GM18499 (cell line): ENCODE results near the gene GSDMA.

Experiments
- ATAC-seq: cut with Tn5 transposase; IDR thresholded peaks from one replicate; pipeline ENCODE4 v1.9.1; 2021; ENCODE audit warnings: moderate number of reproducible peaks; ENCODE audit not compliant: insufficient read depth, unreplicated experiment

GSDMA gene

GRCh38 chr17:39954876-39955275 is 7.9 kb upstream of the GSDMA start:
- ATAC-seq, result no peak

- ATAC-seq, result no peak
These were observed 7.0 kb upstream of the GSDMA start for GRCh38 chr17:39955726-39956225.

GRCh38 chr17:39960524-39961041 is 2.2 kb upstream of the GSDMA start:
- ATAC-seq, result no peak

- no peak for ATAC-seq
These were observed 1.0 kb downstream of the GSDMA start for GRCh38 chr17:39963829-39964228.

- no peak for ATAC-seq
These were observed 2.4 kb downstream of the GSDMA start for GRCh38 chr17:39965017-39965699.

- ATAC-seq, result no peak
These were observed 4.0 kb downstream of the GSDMA start for GRCh38 chr17:39966771-39967170.

- no peak for ATAC-seq
These were observed 6.0 kb downstream of the GSDMA start for GRCh38 chr17:39968761-39969160.

GRCh38 chr17:39969375-39969774 is 6.6 kb downstream of the GSDMA start:
- no peak for ATAC-seq

- ATAC-seq, result no peak
These were observed 7.4 kb downstream of the GSDMA start for GRCh38 chr17:39970157-39970692.

- ATAC-seq, result no peak
These were observed 8.3 kb downstream of the GSDMA start for GRCh38 chr17:39971076-39971603.

GRCh38 chr17:39972271-39972670 is 9.5 kb downstream of the GSDMA start:
- ATAC-seq, result no peak

GRCh38 chr17:39973496-39973895 is 10.7 kb downstream of the GSDMA start:
- no peak for ATAC-seq

GRCh38 chr17:39974433-39974832 is 11.6 kb downstream of the GSDMA start:
- no peak for ATAC-seq

GRCh38 chr17:39975801-39976200 is 13.0 kb downstream of the GSDMA start:
- no peak for ATAC-seq

GRCh38 chr17:39979016-39979670 is 16.3 kb downstream of the GSDMA start:
- ATAC-seq, result no peak

GRCh38 chr17:39979893-39980350 is 17.1 kb downstream of the GSDMA start:
- ATAC-seq, result peak; percentile 11

GRCh38 chr17:39980351-39981206 is 17.8 kb downstream of the GSDMA start, which contains the start of gene PSMD3:
TSS of gene PSMD3 (plus strand) at chr17:39980807. CDS start at chr17:39980971, 164 bp downstream.
- peak; percentile 77 for ATAC-seq

- no peak for ATAC-seq
These were observed 18.5 kb downstream of the GSDMA start for GRCh38 chr17:39981207-39981741.

GRCh38 chr17:39981766-39982375 is 19.1 kb downstream of the GSDMA start:
- ATAC-seq, result no peak
